MCF 10A (cell line): ENCODE results near the gene NEU2. TPM values are rescaled to one million over a fixed set of nuclear protein-coding genes. Genes with fewer than 3 reads are reported as not detected.
"Not testable (repeated sequence)": the region's sequence is repeated elsewhere in the genome, so short reads cannot be mapped to it uniquely, and the experiment has no call there.

Experiments
- BruUV-seq: library from RNA; stranded (reverse); fragments of 400-500 nt; replicated peaks from 2 replicates; lab custom pipeline; 2021; lab: Mats Ljungman, UMichigan
- CTCF ChIA-PET: fragments of 300-600 bp; sonication (Branson Sonifier 250); formaldehyde crosslinking; extraction: SDS; loops from one replicate; lab custom pipeline; 2021; ENCODE audit warnings: antibody characterized with exemption, inconsistent platforms; lab: Yijun Ruan, JAX
- POLR2A ChIA-PET: fragments of 300-600, 350-650 bp; sonication (Branson Sonifier 250); formaldehyde crosslinking; extraction: SDS; loops from one replicate; lab custom pipeline; 2020; ENCODE audit warnings: antibody characterized with exemption, inconsistent platforms; lab: Yijun Ruan, JAX
- DNase-seq: peaks from one replicate; pipeline ENCODE4 v3.0.0-alpha.2; 2018; ENCODE audit not compliant: unreplicated experiment
- H3K27ac Mint-ChIP-seq: one replicate; pipeline ENCODE4 v1.8.0; 2022; ENCODE audit warnings: mild to moderate bottlenecking, low read depth, mixed read lengths; ENCODE audit not compliant: unreplicated experiment
- H3K27me3 Mint-ChIP-seq: one replicate; pipeline ENCODE4 v1.8.0; 2022; ENCODE audit warnings: mixed read lengths; ENCODE audit not compliant: insufficient read depth, unreplicated experiment
- H3K36me3 Mint-ChIP-seq: one replicate; pipeline ENCODE4 v1.8.0; 2022; ENCODE audit warnings: mild to moderate bottlenecking, moderate library complexity, mixed read lengths; ENCODE audit not compliant: insufficient read depth, unreplicated experiment
- H3K4me1 Mint-ChIP-seq: one replicate; pipeline ENCODE4 v1.8.0; 2022; ENCODE audit warnings: mixed read lengths; ENCODE audit not compliant: insufficient read depth, unreplicated experiment
- H3K4me3 Mint-ChIP-seq: one replicate; pipeline ENCODE4 v1.8.0; 2022; ENCODE audit warnings: mild to moderate bottlenecking, moderate library complexity, mixed read lengths; ENCODE audit not compliant: unreplicated experiment
- H3K9me3 Mint-ChIP-seq: one replicate; pipeline ENCODE4 v1.8.0; 2022; ENCODE audit warnings: mixed read lengths; ENCODE audit not compliant: unreplicated experiment
- CTCF ChIP-seq: fragments of 200-600 bp; IDR thresholded peaks from one replicate; pipeline ENCODE4 v1.8.0; 2022; ENCODE audit warnings: antibody characterized with exemption, mild to moderate bottlenecking; ENCODE audit not compliant: unreplicated experiment
- intact Hi-C: fragments of 100-400 bp; cut with micrococcal nuclease; formaldehyde crosslinking; loops from 2 replicates; pipeline ENCODE4 v1.14.1; 2022
- total RNA-seq: library from RNA; stranded (reverse); gene quantifications from 2 replicates; pipeline ENCODE4 v1.2.3, GENCODE V29; 2022

NEU2 gene
- total RNA-seq, 1 experiment from 2014 or later: not detected

GRCh38 chr2:233062946-233063268, 30.4 kb downstream of the NEU2 start:
- intact Hi-C loops: no loop called here
- DNase-seq: no peak
- no peak overlapping the region for H3K27ac Mint-ChIP-seq
- no peak overlapping the region for H3K4me3 Mint-ChIP-seq
- ChIA-PET POLR2A (no interaction called here), CTCF (interaction anchor here (1.4 kb wide), 1 partner anchor 188 kb away, joined by 5 read pairs; no protein-coding TSS in a partner anchor)
- TF ChIP-seq CTCF: no peak
- H3K27me3 Mint-ChIP-seq: no peaks in the 10 kb centered on the region
- H3K4me1 Mint-ChIP-seq: peaks cover 8% of the 10 kb centered on the region
- no TSS peak for BruUV-seq
- no peaks in the 10 kb centered on the region for H3K36me3 Mint-ChIP-seq
- no peaks in the 10 kb centered on the region for H3K9me3 Mint-ChIP-seq

GRCh38 chr2:233063269-233063975, 30.9 kb downstream of the NEU2 start:
- no peaks in the 10 kb centered on the region for H3K27me3 Mint-ChIP-seq
- BruUV-seq: no TSS peak
- H3K27ac Mint-ChIP-seq: no peak overlapping the region
- peaks cover 8% of the 10 kb centered on the region for H3K4me1 Mint-ChIP-seq
- no peaks in the 10 kb centered on the region for H3K36me3 Mint-ChIP-seq
- POLR2A ChIA-PET: no interaction called here
- no peak for DNase-seq
- intact Hi-C loops: no loop called here
- H3K4me3 Mint-ChIP-seq: no peak overlapping the region
- peak; percentile 11 for TF ChIP-seq CTCF
- no peaks in the 10 kb centered on the region for H3K9me3 Mint-ChIP-seq
- CTCF ChIA-PET: interaction anchor here (0.6 to 2.3 kb wide), 3 partner anchors 9 to 324 kb away, joined by 3 to 13 read pairs (median 5); no protein-coding TSS in a partner anchor

GRCh38 chr2:233063976-233064411, 31.5 kb downstream of the NEU2 start:
- POLR2A ChIA-PET: no interaction called here
- Mint-ChIP-seq H3K4me1 (peaks cover 8% of the 10 kb centered on the region), H3K9me3 (no peaks in the 10 kb centered on the region), H3K36me3 (no peaks in the 10 kb centered on the region), H3K27ac (no peak overlapping the region), H3K27me3 (no peaks in the 10 kb centered on the region), H3K4me3 (no peak overlapping the region)
- no TSS peak for BruUV-seq
- intact Hi-C loops: no loop called here
- DNase-seq: no peak
- TF ChIP-seq CTCF: no peak
- CTCF ChIA-PET: interaction anchor here (0.6 to 2.3 kb wide), 4 partner anchors 10 to 324 kb away, joined by 3 to 13 read pairs (median 4); no protein-coding TSS in a partner anchor

DNA sequence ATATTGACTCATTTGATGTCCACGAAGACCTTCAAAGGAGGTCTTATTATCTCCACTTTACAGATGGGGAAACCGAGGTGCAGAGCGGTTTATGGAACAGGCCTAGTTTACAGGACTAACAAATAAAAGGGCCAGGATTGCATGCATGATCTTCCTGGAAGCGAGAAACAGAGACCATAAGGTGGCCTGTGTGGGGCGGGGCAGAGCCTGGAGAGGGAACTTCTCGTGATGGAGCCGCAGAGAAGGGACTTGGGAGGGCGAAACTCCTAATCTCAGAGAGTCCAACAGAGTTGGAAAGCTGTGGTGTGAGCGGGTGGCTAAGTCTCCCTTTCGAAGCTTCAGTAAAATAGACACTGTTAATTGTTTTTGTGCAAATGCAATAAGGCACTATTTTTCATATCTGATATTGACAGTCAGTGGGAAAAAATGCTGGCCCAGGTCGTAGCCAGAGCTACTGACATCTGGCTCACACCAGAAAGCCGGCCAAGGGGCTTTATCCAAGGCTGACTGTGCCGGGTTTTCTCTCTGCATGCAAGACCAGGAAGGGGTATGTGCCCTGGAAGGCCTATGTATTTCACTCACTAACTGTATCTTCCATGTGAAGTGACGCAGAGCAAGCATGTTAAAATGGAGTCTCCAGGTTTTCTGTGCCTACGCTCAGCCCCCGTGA, 32.2 kb downstream of the NEU2 start:
- BruUV-seq: no TSS peak
- no peaks in the 10 kb centered on the region for H3K27me3 Mint-ChIP-seq
- peaks cover 8% of the 10 kb centered on the region for H3K4me1 Mint-ChIP-seq
- intact Hi-C loops: no loop called here
- no peak for DNase-seq
- H3K36me3 Mint-ChIP-seq: no peaks in the 10 kb centered on the region
- no peak for TF ChIP-seq CTCF
- ChIA-PET POLR2A (interaction anchor here (0.6 kb wide), 2 partner anchors 184 to 917 kb away, joined by 3 to 4 read pairs; no protein-coding TSS in a partner anchor), CTCF (interaction anchor here (0.6 to 2.3 kb wide), 4 partner anchors 11 to 265 kb away, joined by 3 to 13 read pairs (median 3); no protein-coding TSS in a partner anchor)
- H3K27ac Mint-ChIP-seq: no peak overlapping the region
- no peaks in the 10 kb centered on the region for H3K9me3 Mint-ChIP-seq
- no peak overlapping the region for H3K4me3 Mint-ChIP-seq

DNA sequence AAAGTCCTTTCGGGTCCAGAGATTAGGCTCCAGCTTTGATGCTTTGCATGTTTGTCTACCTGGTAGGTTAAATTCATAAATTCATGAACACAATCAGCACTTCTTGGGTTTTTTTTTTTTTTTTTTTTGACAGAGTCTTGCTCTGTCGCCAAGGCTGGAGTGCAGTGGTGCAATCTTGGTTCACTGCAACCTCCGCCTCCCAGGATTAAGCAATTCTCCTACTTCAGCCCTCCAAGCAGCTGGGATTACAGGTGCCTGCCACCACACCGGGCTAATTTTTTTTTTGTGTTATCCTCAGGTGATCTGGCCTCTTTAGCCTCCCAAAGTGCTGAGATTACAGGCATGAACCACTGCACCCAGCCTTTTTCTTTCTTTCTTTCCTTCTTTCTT, 32.7 kb downstream of the NEU2 start:
- H3K4me1 Mint-ChIP-seq, H3K27ac Mint-ChIP-seq, BruUV-seq, H3K36me3 Mint-ChIP-seq, intact Hi-C loops, H3K9me3 Mint-ChIP-seq, H3K4me3 Mint-ChIP-seq, H3K27me3 Mint-ChIP-seq: not testable (repeated sequence)
- POLR2A ChIA-PET: interaction anchor here (0.6 kb wide), 2 partner anchors 183 to 918 kb away, joined by 3 to 4 read pairs; no protein-coding TSS in a partner anchor
- CTCF ChIA-PET: interaction anchor here (0.7 to 2.3 kb wide), 2 partner anchors 11 to 185 kb away, joined by 3 to 13 read pairs; no protein-coding TSS in a partner anchor
- DNase-seq: peak; percentile 34
